Neural progenitor cell (in vitro differentiated cells): ENCODE results near the gene MRPS15. TPM values are rescaled to one million over a fixed set of nuclear protein-coding genes. Genes with fewer than 3 reads are reported as not detected.

Experiments used
- DNase-seq: peaks from one replicate; pipeline ENCODE4 v3.0.0-alpha.2; 2016; ENCODE audit warnings: low spot score
- H2AFZ ChIP-seq: fragments of 200-600 bp; sonication (generic); replicated peaks from 2 replicates; pipeline ENCODE4 v1.6.1; 2016; ENCODE audit warnings: antibody characterized with exemption
- H3F3A ChIP-seq: fragments of 200-600 bp; sonication (generic); 2 replicates; pipeline ENCODE4 v1.6.1; 2016; ENCODE audit warnings: antibody characterized with exemption, low read depth
- H3K27ac ChIP-seq: fragments of 200-600 bp; sonication (generic); 2 replicates; pipeline ENCODE4 v1.5.1; 2016; ENCODE audit warnings: mild to moderate bottlenecking
- H3K27me3 ChIP-seq: fragments of 200-600 bp; sonication (generic); 2 replicates; pipeline ENCODE4 v1.6.1; 2016; ENCODE audit warnings: mild to moderate bottlenecking, moderate library complexity
- H3K36me3 ChIP-seq: fragments of 200-600 bp; sonication (generic); 2 replicates; pipeline ENCODE4 v1.5.1; 2016
- H3K4me1 ChIP-seq: fragments of 200-600 bp; sonication (generic); 2 replicates; pipeline ENCODE4 v1.6.1; 2016; ENCODE audit warnings: mixed run types
- H3K4me2 ChIP-seq: fragments of 200-600 bp; sonication (generic); 2 replicates; pipeline ENCODE4 v1.6.1; 2016
- H3K4me3 ChIP-seq: fragments of 200-600 bp; sonication (generic); 2 replicates; pipeline ENCODE4 v1.5.1; 2016
- H3K79me2 ChIP-seq: fragments of 200-600 bp; sonication (generic); 2 replicates; pipeline ENCODE4 v1.6.1; 2016; ENCODE audit warnings: low read depth
- H3K9ac ChIP-seq: fragments of 200-600 bp; sonication (generic); 2 replicates; pipeline ENCODE4 v1.6.1; 2016
- H3K9me3 ChIP-seq: fragments of 200-600 bp; sonication (generic); 2 replicates; pipeline ENCODE4 v1.5.1; 2016; ENCODE audit warnings: low read depth
- H4K20me1 ChIP-seq: fragments of 200-600 bp; sonication (generic); 2 replicates; pipeline ENCODE4 v1.6.1; 2016; ENCODE audit warnings: low read depth
- H3K27ac Mint-ChIP-seq: 3 replicates; pipeline ENCODE4 v1.8.0; 2021; ENCODE audit warnings: mixed read lengths
- H3K27me3 Mint-ChIP-seq: 2 replicates; pipeline ENCODE4 v1.8.0; 2022; ENCODE audit warnings: low read depth, mild to moderate bottlenecking, inconsistent platforms, moderate library complexity, mixed read lengths; ENCODE audit not compliant: insufficient read depth
- H3K36me3 Mint-ChIP-seq: 3 replicates; pipeline ENCODE4 v1.8.0; 2021; ENCODE audit warnings: mixed read lengths
- H3K4me1 Mint-ChIP-seq: 3 replicates; pipeline ENCODE4 v1.8.0; 2021; ENCODE audit warnings: mixed read lengths
- H3K4me3 Mint-ChIP-seq: 3 replicates; pipeline ENCODE4 v1.8.0; 2021; ENCODE audit warnings: mild to moderate bottlenecking, moderate library complexity, mixed read lengths
- H3K9me3 Mint-ChIP-seq: 3 replicates; pipeline ENCODE4 v1.8.0; 2020; ENCODE audit warnings: mixed read lengths
- EZH2 ChIP-seq: fragments of 200-600 bp; sonication (generic); IDR thresholded peaks from 2 replicates; pipeline ENCODE4 v1.6.1; 2017; ENCODE audit warnings: antibody characterized with exemption, mild to moderate bottlenecking, moderate library complexity
- EZH2phosphoT487 ChIP-seq: fragments of 200-600 bp; sonication (generic); IDR thresholded peaks from 2 replicates; pipeline ENCODE4 v1.6.1; 2017; ENCODE audit warnings: antibody characterized with exemption
- total RNA-seq: library from RNA; depleted of rRNA; stranded (reverse); fragments of >200 nt; gene quantifications from 2 replicates; pipeline ENCODE4 v1.2.3, GENCODE V29; 2015; ENCODE audit warnings: low replicate concordance
- TF ChIP-seq, protein P1 (sequence below): fragments of 200-600 bp; sonication (generic); IDR thresholded peaks from 2 replicates; pipeline ENCODE4 v1.5.1; 2017; ENCODE audit warnings: antibody characterized with exemption, mild to moderate bottlenecking

Gene MRPS15
- total RNA-seq, 1 donor from 2014 or later, result 109 TPM

GRCh38 chr1:36453600-36454388 lies 10.4 kb downstream of the MRPS15 start:
- no peak for DNase-seq
- H3F3A ChIP-seq, result peaks cover 11% of the 10 kb centered on the region
- no peaks in the 10 kb centered on the region for H3K4me1 ChIP-seq
- H3K4me3 ChIP-seq, result no peak overlapping the region
- H3K79me2 ChIP-seq, result no peaks in the 10 kb centered on the region
- Mint-ChIP-seq H3K4me3 (no peak overlapping the region), H3K9me3 (no peaks in the 10 kb centered on the region), H3K4me1 (peaks cover 20% of the 10 kb centered on the region), H3K27me3 (no peaks in the 10 kb centered on the region), H3K27ac (peak overlapping the region; percentile 42), H3K36me3 (peaks cover 2% of the 10 kb centered on the region)
- no peaks in the 10 kb centered on the region for H3K27me3 ChIP-seq
- TF ChIP-seq EZH2phosphoT487 (no peak), EZH2 (no peak)
- TF ChIP-seq, protein P1, sequence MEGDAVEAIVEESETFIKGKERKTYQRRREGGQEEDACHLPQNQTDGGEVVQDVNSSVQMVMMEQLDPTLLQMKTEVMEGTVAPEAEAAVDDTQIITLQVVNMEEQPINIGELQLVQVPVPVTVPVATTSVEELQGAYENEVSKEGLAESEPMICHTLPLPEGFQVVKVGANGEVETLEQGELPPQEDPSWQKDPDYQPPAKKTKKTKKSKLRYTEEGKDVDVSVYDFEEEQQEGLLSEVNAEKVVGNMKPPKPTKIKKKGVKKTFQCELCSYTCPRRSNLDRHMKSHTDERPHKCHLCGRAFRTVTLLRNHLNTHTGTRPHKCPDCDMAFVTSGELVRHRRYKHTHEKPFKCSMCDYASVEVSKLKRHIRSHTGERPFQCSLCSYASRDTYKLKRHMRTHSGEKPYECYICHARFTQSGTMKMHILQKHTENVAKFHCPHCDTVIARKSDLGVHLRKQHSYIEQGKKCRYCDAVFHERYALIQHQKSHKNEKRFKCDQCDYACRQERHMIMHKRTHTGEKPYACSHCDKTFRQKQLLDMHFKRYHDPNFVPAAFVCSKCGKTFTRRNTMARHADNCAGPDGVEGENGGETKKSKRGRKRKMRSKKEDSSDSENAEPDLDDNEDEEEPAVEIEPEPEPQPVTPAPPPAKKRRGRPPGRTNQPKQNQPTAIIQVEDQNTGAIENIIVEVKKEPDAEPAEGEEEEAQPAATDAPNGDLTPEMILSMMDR, result no peak
- H2AFZ ChIP-seq, result no peak overlapping the region
- H3K36me3 ChIP-seq, result no peaks in the 10 kb centered on the region
- H3K4me2 ChIP-seq, result no peak overlapping the region
- H3K9ac ChIP-seq, result no peak overlapping the region
- no peak overlapping the region for H3K27ac ChIP-seq
- no peaks in the 10 kb centered on the region for H4K20me1 ChIP-seq
- no peaks in the 10 kb centered on the region for H3K9me3 ChIP-seq

GRCh38 chr1:36453051-36453450 lies 11.1 kb downstream of the MRPS15 start:
- H3K9me3 Mint-ChIP-seq, result no peaks in the 10 kb centered on the region
- no peak overlapping the region for H3K4me2 ChIP-seq
- no peak for DNase-seq
- no peaks in the 10 kb centered on the region for H3K27me3 ChIP-seq
- H3K4me3 ChIP-seq, result no peak overlapping the region
- H3K27me3 Mint-ChIP-seq, result no peaks in the 10 kb centered on the region
- H2AFZ ChIP-seq, result no peak overlapping the region
- TF ChIP-seq EZH2 (no peak), EZH2phosphoT487 (no peak)
- TF ChIP-seq, protein P1, result no peak
- H3K4me3 Mint-ChIP-seq, result no peak overlapping the region
- no peak overlapping the region for H3K27ac ChIP-seq
- no peaks in the 10 kb centered on the region for H3K79me2 ChIP-seq
- peaks cover 11% of the 10 kb centered on the region for H3F3A ChIP-seq
- H3K36me3 ChIP-seq, result no peaks in the 10 kb centered on the region
- H4K20me1 ChIP-seq, result no peaks in the 10 kb centered on the region
- no peaks in the 10 kb centered on the region for H3K9me3 ChIP-seq
- no peaks in the 10 kb centered on the region for H3K4me1 ChIP-seq
- H3K36me3 Mint-ChIP-seq, result peaks cover 2% of the 10 kb centered on the region
- H3K4me1 Mint-ChIP-seq, result peaks cover 27% of the 10 kb centered on the region
- no peak overlapping the region for H3K27ac Mint-ChIP-seq
- no peak overlapping the region for H3K9ac ChIP-seq

- peaks cover 4% of the 10 kb centered on the region for H3K36me3 Mint-ChIP-seq
- no peaks in the 10 kb centered on the region for H4K20me1 ChIP-seq
- peak overlapping the region; percentile 96 for H3K4me3 Mint-ChIP-seq
- peaks cover 11% of the 10 kb centered on the region for H3F3A ChIP-seq
- H3K27ac Mint-ChIP-seq, result peak overlapping the region; percentile 96
- no peaks in the 10 kb centered on the region for H3K9me3 ChIP-seq
- DNase-seq, result no peak
- H3K4me1 Mint-ChIP-seq, result peaks cover 32% of the 10 kb centered on the region
- no peaks in the 10 kb centered on the region for H3K36me3 ChIP-seq
- H3K79me2 ChIP-seq, result no peaks in the 10 kb centered on the region
- H2AFZ ChIP-seq, result peak overlapping the region; percentile 60
- H3K27me3 ChIP-seq, result no peaks in the 10 kb centered on the region
- H3K27me3 Mint-ChIP-seq, result no peaks in the 10 kb centered on the region
- H3K9ac ChIP-seq, result peak overlapping the region; percentile 46
- no peaks in the 10 kb centered on the region for H3K4me1 ChIP-seq
- peak overlapping the region; percentile 58 for H3K4me3 ChIP-seq
- TF ChIP-seq, protein P1, result no peak
- TF ChIP-seq EZH2, result no peak
- TF ChIP-seq EZH2phosphoT487, result no peak
- H3K27ac ChIP-seq, result peak overlapping the region; percentile 69
- H3K9me3 Mint-ChIP-seq, result no peaks in the 10 kb centered on the region
- H3K4me2 ChIP-seq, result peak overlapping the region; percentile 80
Observed at GRCh38 chr1:36450919-36451305, 13.3 kb downstream of the MRPS15 start.
